ENCODE results near the gene QTRT2.

- no peak for TF ChIP-seq POLR2AphosphoS5 (IDR thresholded peaks at IDR 0.05; ENCODE audit: low read depth)
- no peak for TF ChIP-seq EZH2 (IDR thresholded peaks at IDR 0.05; ENCODE audit: low read depth, unreplicated experiment)
- no peak for TF ChIP-seq REST (IDR thresholded peaks at IDR 0.05; ENCODE audit: unreplicated experiment)
- TF ChIP-seq CTCF (conservative IDR thresholded peaks at IDR 0.05; ENCODE audit: low read depth in 2 of 2) = no peak
- TF ChIP-seq EZH2phosphoT487 (IDR thresholded peaks at IDR 0.05; ENCODE audit: unreplicated experiment) = no peak
- TF ChIP-seq JUNB (IDR thresholded peaks at IDR 0.05; ENCODE audit: unreplicated experiment) = no peak
- no peak for TF ChIP-seq ZNF462 (CRISPR knock-in tag; IDR thresholded peaks at IDR 0.05)
- no peak for TF ChIP-seq NANOG (IDR thresholded peaks at IDR 0.05; ENCODE audit: borderline replicate concordance)
- no peak for TF ChIP-seq CREB1 (CRISPR knock-in tag; IDR thresholded peaks at IDR 0.05; ENCODE audit: low read depth)
- TF ChIP-seq STAT1 (IDR thresholded peaks at IDR 0.05; ENCODE audit: unreplicated experiment) = no peak
Measured at GRCh38 chr3:114025451-114025850, 31.1 kb upstream of the QTRT2 start.

All from GM23338 (cell line).